Lung (tissue), 12 donors: Measurements from ENCODE around the gene ZFYVE28. TPM values are rescaled to one million over a fixed set of nuclear protein-coding genes. Genes with fewer than 3 reads are reported as not detected.

Experiments used
- ATAC-seq: fragments of 200-7000 bp; cut with Tn5 transposase; one replicate; pipeline ENCODE4 v1.9.1; 2020; ENCODE audit warnings: moderate number of reproducible peaks; ENCODE audit not compliant: insufficient read depth, low FRiP score
- DNase-seq, 3 donors: peaks; one replicate each; pipeline ENCODE4 v3.0.0-alpha.2; 2013 to 2017
- H3K27ac ChIP-seq, 2 donors: one replicate each; pipeline ENCODE4 v1.5.1; 2013; ENCODE audit warnings: mild to moderate bottlenecking in 2 of 2, moderate library complexity in 2 of 2, control low read depth in 1 of 2, inconsistent platforms in 1 of 2, low read depth in 1 of 2, low read length in 1 of 2
- H3K27me3 ChIP-seq, 3 donors: one replicate each; pipeline ENCODE4 v1.5.1; 2013; ENCODE audit warnings: low read length in 2 of 3; ENCODE audit not compliant: control insufficient read depth in 3 of 3, insufficient read depth in 3 of 3
- H3K36me3 ChIP-seq, 4 donors: one replicate each; pipeline ENCODE4 v1.5.1; 2013; ENCODE audit warnings: low read length in 4 of 4, mild to moderate bottlenecking in 1 of 4, moderate library complexity in 1 of 4; ENCODE audit not compliant: control insufficient read depth in 4 of 4, insufficient read depth in 4 of 4
- H3K4me1 ChIP-seq, 5 donors: one replicate each; pipeline ENCODE4 v1.5.1; 2013; ENCODE audit warnings: low read length in 5 of 5, mild to moderate bottlenecking in 2 of 5, moderate library complexity in 1 of 5; ENCODE audit not compliant: control insufficient read depth in 5 of 5, insufficient read depth in 5 of 5
- H3K4me3 ChIP-seq: one replicate; pipeline ENCODE4 v1.5.1; 2013; ENCODE audit warnings: mild to moderate bottlenecking, control low read depth, moderate library complexity
- H3K9ac ChIP-seq, 2 donors: one replicate each; pipeline ENCODE4 v1.5.1; 2013; ENCODE audit warnings: low read length in 2 of 2, control low read depth in 1 of 2; ENCODE audit not compliant: insufficient read depth in 1 of 2
- H3K9me3 ChIP-seq, 4 donors: one replicate each; pipeline ENCODE4 v1.5.1; 2013; ENCODE audit warnings: low read length in 3 of 4, mild to moderate bottlenecking in 1 of 4, moderate library complexity in 1 of 4; ENCODE audit not compliant: control insufficient read depth in 4 of 4, insufficient read depth in 3 of 4
- WGBS, 2 donors: extraction: QIAGEN DNeasy Blood & Tissue Kit; methylation state at CpG; one replicate each; pipeline ENCODE4 v1.1.7; 2013; 5-methylcytosine and 5-hydroxymethylcytosine counted together
- polyA plus RNA-seq, 2 donors: library from polyadenylated mRNA; stranded (reverse); fragments of 200-250 nt; gene quantifications; one replicate each; pipeline ENCODE4 v1.2.1, GENCODE V29; 2013
- total RNA-seq, 2 donors: library from RNA; depleted of rRNA in 1 of 2; stranded (reverse); fragments of >200 nt in 1 of 2; gene quantifications; one replicate each; pipeline ENCODE4 v1.2.1, GENCODE V29; 2014 to 2021
- TF ChIP-seq, protein P1 (sequence below): IDR thresholded peaks from 2 replicates; pipeline ENCODE4 v1.5.1; 2012; ENCODE audit warnings: mild to moderate bottlenecking; ENCODE audit errors: control extremely low read depth, extremely low read depth
- donor health status: control.
- donor health status: control.
- donor health status: Bipolar disorder and iron deficiency.
- donor health status: healthy.
- donor health status: DM: yes; HTN: yes; CAD: no.

ZFYVE28 gene
- total and polyA plus RNA-seq, 4 donors, result 6.8 to 10.3 (median 7.6) TPM

GRCh38 chr4:2339458-2340271 is 78.8 kb downstream of the ZFYVE28 start:
- Histone ChIP-seq H3K27ac (no peak overlapping the region), H3K4me3 (no peak overlapping the region), H3K9me3 (no peaks in the 10 kb centered on the region), H3K4me1 (no peaks in the 10 kb centered on the region), H3K27me3 (peaks cover 0 to 3% (median 0%) of the 10 kb centered on the region in 3 donors), H3K9ac (no peak overlapping the region), H3K36me3 (peaks cover 0 to 11% (median 0%) of the 10 kb centered on the region in 4 donors)
- 81 to 83% methylated on average over 39 of the region's 39 CpGs for WGBS, 2 donors
- ATAC-seq (no peak), DNase-seq (no peak)
- TF ChIP-seq, protein P1, sequence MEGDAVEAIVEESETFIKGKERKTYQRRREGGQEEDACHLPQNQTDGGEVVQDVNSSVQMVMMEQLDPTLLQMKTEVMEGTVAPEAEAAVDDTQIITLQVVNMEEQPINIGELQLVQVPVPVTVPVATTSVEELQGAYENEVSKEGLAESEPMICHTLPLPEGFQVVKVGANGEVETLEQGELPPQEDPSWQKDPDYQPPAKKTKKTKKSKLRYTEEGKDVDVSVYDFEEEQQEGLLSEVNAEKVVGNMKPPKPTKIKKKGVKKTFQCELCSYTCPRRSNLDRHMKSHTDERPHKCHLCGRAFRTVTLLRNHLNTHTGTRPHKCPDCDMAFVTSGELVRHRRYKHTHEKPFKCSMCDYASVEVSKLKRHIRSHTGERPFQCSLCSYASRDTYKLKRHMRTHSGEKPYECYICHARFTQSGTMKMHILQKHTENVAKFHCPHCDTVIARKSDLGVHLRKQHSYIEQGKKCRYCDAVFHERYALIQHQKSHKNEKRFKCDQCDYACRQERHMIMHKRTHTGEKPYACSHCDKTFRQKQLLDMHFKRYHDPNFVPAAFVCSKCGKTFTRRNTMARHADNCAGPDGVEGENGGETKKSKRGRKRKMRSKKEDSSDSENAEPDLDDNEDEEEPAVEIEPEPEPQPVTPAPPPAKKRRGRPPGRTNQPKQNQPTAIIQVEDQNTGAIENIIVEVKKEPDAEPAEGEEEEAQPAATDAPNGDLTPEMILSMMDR, result no peak

DNA sequence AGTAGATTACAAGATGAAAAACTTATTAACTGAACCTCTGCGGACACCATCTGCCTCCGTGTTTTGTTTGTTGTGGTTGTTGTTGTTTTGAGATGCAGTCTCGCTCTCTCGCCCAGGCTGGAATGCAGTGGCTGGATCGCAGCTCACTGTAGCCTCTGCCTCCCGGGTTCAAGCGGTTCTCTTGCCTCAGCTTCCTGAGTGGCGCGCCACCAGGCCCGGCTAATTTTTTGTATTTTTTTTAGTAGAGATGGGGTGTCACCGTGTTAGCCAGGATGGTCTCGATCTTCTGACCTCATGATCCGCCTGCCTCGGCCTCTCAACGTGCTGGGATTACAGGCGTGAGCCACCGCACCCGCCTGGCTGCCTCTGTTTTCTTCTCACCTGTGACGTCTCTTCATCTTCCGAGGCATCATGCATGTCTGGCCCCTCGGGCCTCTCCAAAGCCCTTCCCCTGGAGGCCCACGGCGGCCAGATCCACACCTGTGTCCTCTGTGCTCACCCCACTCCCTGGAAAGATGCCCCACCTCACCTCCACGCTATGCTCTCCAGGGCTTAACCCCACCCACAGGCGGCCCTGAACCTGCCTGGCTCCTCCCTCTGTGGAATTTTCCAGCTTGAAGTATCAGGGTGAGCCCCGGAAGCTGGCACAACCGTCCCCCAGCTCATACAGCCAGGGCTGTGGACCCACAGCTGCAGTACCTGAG is 79.5 kb downstream of the ZFYVE28 start:
- 88 to 89% methylated on average over 27 of the region's 27 CpGs for WGBS, 2 donors
- no peak overlapping the region for H3K9ac ChIP-seq
- H3K4me3 ChIP-seq, result no peak overlapping the region
- TF ChIP-seq, protein P1, result no peak
- no peaks in the 10 kb centered on the region for H3K9me3 ChIP-seq
- H3K27me3 ChIP-seq, result peaks cover 0 to 3% (median 0%) of the 10 kb centered on the region in 3 donors
- DNase-seq (no peak), ATAC-seq (no peak)
- no peaks in the 10 kb centered on the region for H3K4me1 ChIP-seq
- peaks cover 0 to 11% (median 0%) of the 10 kb centered on the region in 4 donors for H3K36me3 ChIP-seq
- H3K27ac ChIP-seq, result no peak overlapping the region

DNA sequence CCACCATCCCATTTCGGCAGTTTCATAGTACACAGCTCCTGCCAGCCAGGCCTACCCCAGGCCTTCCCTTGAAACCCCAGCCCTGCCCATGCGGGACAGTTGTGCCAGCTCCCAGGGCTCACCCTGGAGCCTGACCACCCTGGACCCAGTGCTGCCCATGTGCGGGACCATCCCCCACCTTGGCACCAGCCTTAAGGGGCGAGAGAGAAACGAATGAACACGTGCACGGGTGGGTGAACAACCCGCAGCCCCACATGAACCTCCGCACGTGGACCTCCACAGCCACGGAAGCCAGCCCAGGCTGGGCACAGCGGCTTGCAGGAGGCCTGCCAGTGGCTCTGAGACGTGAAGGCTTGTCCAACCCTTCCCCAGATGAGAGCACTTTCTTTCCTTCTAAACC is 80.5 kb downstream of the ZFYVE28 start:
- Histone ChIP-seq H3K27me3 (peaks cover 0 to 3% (median 0%) of the 10 kb centered on the region in 3 donors), H3K9me3 (no peaks in the 10 kb centered on the region), H3K36me3 (peaks cover 0 to 13% (median 0%) of the 10 kb centered on the region in 4 donors), H3K9ac (no peak overlapping the region), H3K4me1 (no peaks in the 10 kb centered on the region), H3K4me3 (no peak overlapping the region), H3K27ac (no peak overlapping the region)
- ATAC-seq (no peak), DNase-seq (no peak)
- 91 to 96% methylated on average over 13 of the region's 13 CpGs for WGBS, 2 donors
- TF ChIP-seq, protein P1, result no peak
